Measurements from ENCODE around the gene DPP10.

DNA sequence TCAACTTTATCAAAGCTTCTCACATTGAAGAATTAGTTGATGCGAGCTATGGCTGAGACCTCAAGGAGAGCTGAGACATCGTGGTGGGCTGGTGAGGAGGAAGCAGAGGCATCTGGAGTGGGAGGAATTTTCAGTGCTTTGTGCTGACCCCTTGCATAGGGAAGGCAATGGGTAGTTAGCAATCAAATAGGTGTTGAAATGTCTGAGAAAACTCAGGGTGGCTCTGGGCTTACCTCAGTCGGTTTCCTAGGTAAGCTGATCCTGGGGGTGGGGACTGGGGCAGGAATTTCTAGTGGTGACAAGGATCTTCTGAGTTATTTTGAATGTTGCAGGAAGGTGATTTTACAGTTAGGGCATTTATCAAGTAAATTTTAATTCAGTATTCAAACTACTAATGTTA is 20.7 kb upstream of the DPP10 start:
- TF ChIP-seq, protein P1, sequence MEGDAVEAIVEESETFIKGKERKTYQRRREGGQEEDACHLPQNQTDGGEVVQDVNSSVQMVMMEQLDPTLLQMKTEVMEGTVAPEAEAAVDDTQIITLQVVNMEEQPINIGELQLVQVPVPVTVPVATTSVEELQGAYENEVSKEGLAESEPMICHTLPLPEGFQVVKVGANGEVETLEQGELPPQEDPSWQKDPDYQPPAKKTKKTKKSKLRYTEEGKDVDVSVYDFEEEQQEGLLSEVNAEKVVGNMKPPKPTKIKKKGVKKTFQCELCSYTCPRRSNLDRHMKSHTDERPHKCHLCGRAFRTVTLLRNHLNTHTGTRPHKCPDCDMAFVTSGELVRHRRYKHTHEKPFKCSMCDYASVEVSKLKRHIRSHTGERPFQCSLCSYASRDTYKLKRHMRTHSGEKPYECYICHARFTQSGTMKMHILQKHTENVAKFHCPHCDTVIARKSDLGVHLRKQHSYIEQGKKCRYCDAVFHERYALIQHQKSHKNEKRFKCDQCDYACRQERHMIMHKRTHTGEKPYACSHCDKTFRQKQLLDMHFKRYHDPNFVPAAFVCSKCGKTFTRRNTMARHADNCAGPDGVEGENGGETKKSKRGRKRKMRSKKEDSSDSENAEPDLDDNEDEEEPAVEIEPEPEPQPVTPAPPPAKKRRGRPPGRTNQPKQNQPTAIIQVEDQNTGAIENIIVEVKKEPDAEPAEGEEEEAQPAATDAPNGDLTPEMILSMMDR (IDR thresholded peaks at IDR 0.05): no peak
- no peak for TF ChIP-seq ZFX (IDR thresholded peaks at IDR 0.05; ENCODE audit: borderline replicate concordance)

Measured in 22Rv1 (cell line).